Measurements from ENCODE around the gene RASGEF1C.

DNA sequence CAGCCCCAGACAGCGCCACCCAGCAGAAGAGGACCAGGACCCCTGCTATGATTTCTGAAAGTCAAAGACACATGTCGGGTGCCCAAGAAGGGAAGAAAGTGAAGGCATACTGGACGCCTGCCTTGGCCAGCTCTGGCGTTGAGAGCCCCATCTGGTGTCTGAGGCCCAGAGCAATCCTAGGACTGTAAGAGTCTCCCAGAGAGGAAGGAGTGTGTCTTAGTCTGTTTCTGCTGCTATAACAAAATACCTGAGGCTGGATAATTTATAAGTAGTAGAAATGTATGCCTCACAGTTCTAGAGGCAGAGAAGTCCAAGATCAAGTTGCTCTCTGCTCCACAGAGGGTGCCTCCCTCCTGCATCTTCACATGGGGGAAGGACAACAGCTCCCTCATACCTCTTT is 10.8 kb downstream of the RASGEF1C start:
- TF ChIP-seq CTCF (IDR thresholded peaks at IDR 0.05) = no peak
- no peak for TF ChIP-seq POLR2A (IDR thresholded peaks at IDR 0.05)

All from Peyer's patch (tissue), 4 donors.